Daoy (cell line): ENCODE measurements around the gene CNKSR3. TPM values are rescaled to one million over a fixed set of nuclear protein-coding genes. Genes with fewer than 3 reads are reported as not detected.
"Not testable (repeated sequence)": the region's sequence is repeated elsewhere in the genome, so short reads cannot be mapped to it uniquely, and the experiment has no call there.

Experiments
- DNase-seq: peaks from one replicate; pipeline ENCODE4 v3.0.0-alpha.2; 2015; ENCODE audit warnings: low read depth
- total RNA-seq: library from RNA; depleted of rRNA; stranded (reverse); fragments of >200 nt; shearing (Covaris generic); gene quantifications from 2 replicates; pipeline ENCODE4 v1.2.3, GENCODE V29; 2014; rRNA removed

Gene CNKSR3
- total RNA-seq, result 13.0 and 14.9 TPM in 2 replicates

GRCh38 chr6:154510144-154510905 lies at the start of gene CNKSR3:
CNKSR3 (minus strand) TSS chr6:154510685; CDS start chr6:154510114, 571 bp downstream.
- DNase-seq, result peak; percentile 96

- DNase-seq, result no peak
Measured at GRCh38 chr6:154558984-154559383, 48.5 kb upstream of the CNKSR3 start.

GRCh38 chr6:154558513-154558912 lies 48.0 kb upstream of the CNKSR3 start:
- no peak for DNase-seq

GRCh38 chr6:154555073-154555677 lies 44.7 kb upstream of the CNKSR3 start:
- peak; percentile 85 for DNase-seq

GRCh38 chr6:154554491-154554890 lies 44.0 kb upstream of the CNKSR3 start:
- no peak for DNase-seq

- no peak for DNase-seq
Measured at GRCh38 chr6:154550779-154551178, 40.3 kb upstream of the CNKSR3 start.

GRCh38 chr6:154549179-154549578 lies 38.7 kb upstream of the CNKSR3 start:
- DNase-seq, result no peak

GRCh38 chr6:154548130-154548830 lies 37.8 kb upstream of the CNKSR3 start:
- peak; percentile 82 for DNase-seq

- no peak for DNase-seq
Measured at GRCh38 chr6:154543628-154544027, 33.1 kb upstream of the CNKSR3 start.

- no peak for DNase-seq
Measured at GRCh38 chr6:154542747-154543146, 32.3 kb upstream of the CNKSR3 start.

GRCh38 chr6:154541837-154542236 lies 31.4 kb upstream of the CNKSR3 start:
- DNase-seq, result not testable (repeated sequence)

- no peak for DNase-seq
Measured at GRCh38 chr6:154539593-154540269, 29.2 kb upstream of the CNKSR3 start.

- no peak for DNase-seq
Measured at GRCh38 chr6:154538640-154539191, 28.2 kb upstream of the CNKSR3 start.

- DNase-seq, result no peak
Measured at GRCh38 chr6:154537511-154538325, 27.2 kb upstream of the CNKSR3 start.

GRCh38 chr6:154536999-154537398 lies 26.5 kb upstream of the CNKSR3 start:
- no peak for DNase-seq

- DNase-seq, result no peak
Measured at GRCh38 chr6:154536255-154536654, 25.8 kb upstream of the CNKSR3 start.

GRCh38 chr6:154535851-154536250 lies 25.4 kb upstream of the CNKSR3 start:
- DNase-seq, result no peak

- DNase-seq, result no peak
Measured at GRCh38 chr6:154535147-154535546, 24.7 kb upstream of the CNKSR3 start.

- DNase-seq, result no peak
Measured at GRCh38 chr6:154534531-154534930, 24.0 kb upstream of the CNKSR3 start.

GRCh38 chr6:154532426-154532825 lies 21.9 kb upstream of the CNKSR3 start:
- DNase-seq, result no peak

- DNase-seq, result no peak
Measured at GRCh38 chr6:154529957-154530356, 19.5 kb upstream of the CNKSR3 start.
